MM.1S (cell line): ENCODE measurements around the gene SEPTIN2.

ENCODE experiments used
- EZH2phosphoT487 ChIP-seq: fragments of 300-600 bp; sonication (generic); IDR thresholded peaks from 2 replicates; pipeline ENCODE4 v1.6.1; 2018; ENCODE audit warnings: antibody characterized with exemption, low read length
- TF ChIP-seq, protein P1 (sequence below): fragments of 300-600 bp; sonication (generic); IDR thresholded peaks from 2 replicates; pipeline ENCODE4 v1.5.1; 2016; ENCODE audit warnings: antibody characterized with exemption, low read length, mixed read lengths

DNA sequence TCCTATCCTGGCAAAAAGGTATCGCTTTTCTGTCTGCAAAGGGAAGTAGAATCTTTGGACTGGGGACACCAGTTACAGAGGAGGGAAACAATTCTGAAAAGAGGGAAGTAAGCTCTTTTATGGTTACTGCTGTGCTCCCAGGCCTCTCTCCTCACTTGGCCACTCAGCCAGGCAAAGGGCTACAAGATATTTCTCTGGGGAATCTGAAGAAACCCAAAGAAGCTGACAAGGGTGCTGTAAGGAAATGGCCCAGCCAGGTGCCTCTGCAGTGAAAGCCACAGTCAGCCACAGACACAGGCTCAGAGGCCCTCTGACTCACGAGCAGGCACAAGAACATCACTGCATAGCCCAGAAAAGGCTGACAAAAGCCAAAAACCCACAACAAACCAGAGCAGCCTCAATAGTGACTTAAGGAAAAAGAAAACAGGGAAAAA is 6.0 kb upstream of the SEPTIN2 start:
- TF ChIP-seq, protein P1, sequence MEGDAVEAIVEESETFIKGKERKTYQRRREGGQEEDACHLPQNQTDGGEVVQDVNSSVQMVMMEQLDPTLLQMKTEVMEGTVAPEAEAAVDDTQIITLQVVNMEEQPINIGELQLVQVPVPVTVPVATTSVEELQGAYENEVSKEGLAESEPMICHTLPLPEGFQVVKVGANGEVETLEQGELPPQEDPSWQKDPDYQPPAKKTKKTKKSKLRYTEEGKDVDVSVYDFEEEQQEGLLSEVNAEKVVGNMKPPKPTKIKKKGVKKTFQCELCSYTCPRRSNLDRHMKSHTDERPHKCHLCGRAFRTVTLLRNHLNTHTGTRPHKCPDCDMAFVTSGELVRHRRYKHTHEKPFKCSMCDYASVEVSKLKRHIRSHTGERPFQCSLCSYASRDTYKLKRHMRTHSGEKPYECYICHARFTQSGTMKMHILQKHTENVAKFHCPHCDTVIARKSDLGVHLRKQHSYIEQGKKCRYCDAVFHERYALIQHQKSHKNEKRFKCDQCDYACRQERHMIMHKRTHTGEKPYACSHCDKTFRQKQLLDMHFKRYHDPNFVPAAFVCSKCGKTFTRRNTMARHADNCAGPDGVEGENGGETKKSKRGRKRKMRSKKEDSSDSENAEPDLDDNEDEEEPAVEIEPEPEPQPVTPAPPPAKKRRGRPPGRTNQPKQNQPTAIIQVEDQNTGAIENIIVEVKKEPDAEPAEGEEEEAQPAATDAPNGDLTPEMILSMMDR: no peak
- no peak for TF ChIP-seq EZH2phosphoT487
